GM18868 (cell line): ENCODE measurements around the gene CTNNA1.

Source experiments
- ATAC-seq: cut with Tn5 transposase; IDR thresholded peaks from one replicate; pipeline ENCODE4 v1.9.1; 2021; ENCODE audit warnings: mild to moderate bottlenecking, moderate library complexity; ENCODE audit not compliant: unreplicated experiment

Gene CTNNA1

DNA sequence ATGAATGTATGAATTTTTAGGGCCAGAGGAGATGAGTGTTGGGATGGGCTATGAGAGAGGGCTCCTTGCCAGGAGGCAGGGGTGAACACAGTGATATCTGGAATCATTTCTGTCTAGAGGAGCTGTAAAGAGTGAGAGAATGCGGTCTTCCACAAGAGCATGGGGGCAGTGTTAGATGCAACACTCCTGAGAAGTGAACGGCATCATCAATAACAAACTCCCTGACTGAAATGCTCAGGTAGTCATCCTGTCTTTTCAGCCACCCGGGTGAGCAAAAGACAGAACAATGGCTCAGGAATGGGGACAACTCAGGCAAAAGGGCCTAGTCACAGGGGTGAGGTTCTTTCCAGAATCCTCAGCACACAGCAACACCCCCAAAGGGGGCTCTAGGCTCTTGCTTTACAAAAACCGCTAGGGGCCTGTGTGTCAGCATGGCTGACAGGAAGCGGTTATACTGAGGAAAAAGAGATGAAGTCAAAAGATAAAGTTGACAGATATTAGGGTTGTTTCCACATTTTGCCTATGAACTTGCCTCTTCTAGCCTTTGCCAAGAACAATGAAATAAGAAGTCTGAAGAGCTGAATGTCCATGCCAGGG is 226.6 kb downstream of the CTNNA1 start:
- ATAC-seq, result no peak

DNA sequence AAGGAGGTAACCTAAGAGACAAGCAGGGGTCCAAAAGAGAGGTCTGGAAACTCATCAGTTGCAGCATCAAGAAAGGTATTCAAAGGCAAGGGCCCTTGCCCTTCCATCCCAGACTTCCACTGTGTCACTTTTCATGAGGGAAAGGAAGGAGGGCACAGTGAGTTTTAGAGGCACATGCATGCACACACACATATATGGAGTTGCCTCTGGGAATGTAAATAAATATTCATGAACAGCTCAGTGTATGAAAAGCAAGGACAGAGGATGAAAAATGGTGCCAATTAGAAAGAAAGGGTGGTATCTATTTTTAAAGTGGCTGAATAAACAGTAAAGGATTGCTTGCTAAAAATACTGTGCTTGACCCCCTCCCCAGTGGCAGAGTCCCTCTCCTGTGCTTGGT is 227.2 kb downstream of the CTNNA1 start:
- no peak for ATAC-seq

DNA sequence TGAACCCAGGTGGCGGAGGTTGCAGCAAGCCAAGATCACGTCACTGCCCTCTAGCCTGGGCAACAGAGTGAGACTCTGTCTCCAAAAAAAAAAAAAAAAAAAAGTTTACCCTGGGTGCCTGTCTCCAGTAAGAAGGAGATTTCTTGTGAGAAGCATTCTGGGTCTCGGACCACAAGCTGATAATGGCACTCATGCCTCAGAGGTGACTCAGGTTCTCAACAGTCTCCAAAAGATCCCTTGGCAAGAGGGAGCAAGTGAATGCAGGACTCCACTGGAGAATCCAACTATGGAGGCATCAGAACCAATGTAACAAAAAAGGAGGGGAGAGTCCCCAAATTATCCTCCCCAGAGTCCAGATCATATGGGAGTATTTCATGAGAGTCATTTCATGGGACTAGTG is 227.9 kb downstream of the CTNNA1 start:
- ATAC-seq, result no peak

DNA sequence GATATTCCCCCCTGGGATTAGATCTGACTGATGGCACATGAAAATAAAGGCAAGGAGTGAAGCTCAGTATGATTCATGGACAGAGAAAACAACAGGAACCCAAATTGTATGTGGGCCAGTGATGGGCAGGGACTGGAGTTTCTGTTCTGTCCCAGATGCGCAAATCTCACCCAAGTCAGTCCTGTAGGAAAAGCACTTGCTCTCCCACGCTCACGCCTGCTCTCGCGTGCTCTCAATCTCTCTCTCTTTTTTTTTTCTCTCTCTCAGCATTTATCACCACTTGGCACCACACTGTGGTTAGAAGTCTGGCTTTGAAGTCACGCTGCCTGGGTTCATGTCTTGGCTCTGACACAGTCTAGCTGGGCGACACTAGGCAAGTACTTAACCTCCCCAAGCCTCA is 228.4 kb downstream of the CTNNA1 start:
- no peak for ATAC-seq

DNA sequence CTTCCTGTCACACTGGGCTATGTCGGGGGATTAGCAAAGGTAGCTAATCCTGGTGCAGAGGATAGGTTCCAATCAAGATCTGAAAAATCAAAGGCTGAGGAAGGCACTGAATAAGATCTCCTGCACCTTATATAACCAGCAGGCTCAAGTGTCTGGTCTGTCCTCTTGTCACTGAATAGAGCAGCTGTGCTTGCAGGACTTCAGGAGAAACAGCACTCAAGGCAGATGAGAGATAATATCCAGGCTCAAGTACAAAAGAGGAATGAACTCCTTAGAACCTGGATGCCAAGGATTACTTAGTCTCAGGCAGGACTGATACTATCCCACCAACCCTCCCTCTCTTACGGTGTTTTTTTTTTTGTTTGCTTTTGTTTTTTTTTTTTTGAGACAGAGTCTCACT is 230.8 kb downstream of the CTNNA1 start:
- no peak for ATAC-seq
